Breast epithelium (tissue), 3 donors: ENCODE results near the gene ENTPD2.
A peak's percentile ranks its signal among the peaks of the same experiment; 100 is the strongest.

Experiments
- CTCF ChIP-seq, 3 donors: fragments of 450-650 bp; IDR thresholded peaks; one replicate each; pipeline ENCODE4 v1.5.1; 2016 to 2017; ENCODE audit warnings: antibody characterized with exemption in 3 of 3, mild to moderate bottlenecking in 3 of 3, moderate library complexity in 3 of 3
- POLR2A ChIP-seq: fragments of 450-650 bp; IDR thresholded peaks from one replicate; pipeline ENCODE4 v1.6.1; 2016; ENCODE audit warnings: antibody characterized with exemption, mild to moderate bottlenecking, moderate library complexity
- POLR2AphosphoS5 ChIP-seq, 3 donors: sonication (generic); formaldehyde crosslinking; IDR thresholded peaks; one replicate each; pipeline ENCODE4 v1.6.1; 2017; ENCODE audit warnings: antibody characterized with exemption in 3 of 3

- TF ChIP-seq POLR2A: no peak
- TF ChIP-seq CTCF (IDR thresholded peaks at IDR 0.05): peak; percentile 30 to 53 (median 33)
- TF ChIP-seq POLR2AphosphoS5 (IDR thresholded peaks at IDR 0.05): no peak
These were observed 25.4 kb downstream of the ENTPD2 start for GRCh38 chr9:137028263-137029057.
